CD1c-positive myeloid dendritic cell (primary cell): ENCODE data around the gene SHQ1.
"Not testable (repeated sequence)": the region's sequence is repeated elsewhere in the genome, so short reads cannot be mapped to it uniquely, and the experiment has no call there.

Experiments used
- DNase-seq: peaks from one replicate; pipeline ENCODE4 v3.0.0-alpha.2; 2016; ENCODE audit errors: extremely low spot score

Gene SHQ1

DNA sequence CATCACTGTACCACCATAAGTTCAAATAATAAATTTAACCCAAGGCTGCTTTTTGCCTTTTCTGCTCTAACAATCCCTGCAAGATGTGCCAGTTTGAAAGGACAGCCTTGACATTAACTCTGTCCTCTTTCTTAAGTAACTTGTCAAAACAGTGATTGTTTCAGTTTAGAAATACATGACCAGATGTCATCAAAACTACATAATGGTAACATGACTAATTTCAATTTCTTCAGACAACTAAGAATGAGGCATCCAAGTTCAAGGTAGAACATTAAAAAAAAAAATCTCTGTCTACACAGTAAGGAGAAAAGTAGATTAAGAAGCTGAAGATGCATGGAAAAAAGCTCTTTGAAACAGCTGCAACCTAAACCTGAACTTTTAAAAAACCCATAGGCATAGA lies 47.4 kb downstream of the SHQ1 start:
- DNase-seq, result no peak

DNA sequence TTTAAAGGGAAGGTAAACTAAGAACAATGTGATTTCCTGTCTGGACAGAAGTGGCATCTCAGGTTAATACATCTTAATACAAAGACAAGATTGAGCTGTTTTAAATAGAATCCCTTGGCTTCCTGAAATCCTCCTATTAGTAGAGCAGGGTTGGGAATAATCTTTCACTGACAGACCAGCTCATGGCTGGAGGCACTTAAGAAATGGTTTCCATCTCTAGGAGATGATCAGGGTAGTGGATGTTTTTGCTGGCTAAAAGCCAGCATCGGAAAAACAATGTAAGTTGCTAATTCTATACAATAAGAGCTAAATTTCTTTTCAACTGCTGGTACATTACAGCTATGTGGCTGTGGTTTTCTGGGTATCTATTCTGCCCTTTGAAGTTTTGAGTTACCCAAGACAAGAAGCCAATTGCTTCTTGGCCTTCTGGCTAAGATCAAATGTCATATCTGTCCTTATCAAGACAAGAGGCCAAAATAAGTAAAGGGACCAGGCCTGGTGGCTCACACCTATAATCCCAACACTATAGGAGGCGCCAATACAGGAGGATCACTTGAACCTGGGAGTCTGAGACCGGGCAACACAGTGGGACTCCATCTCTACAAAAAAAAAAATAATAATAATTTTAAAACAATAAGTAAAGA lies 49.6 kb downstream of the SHQ1 start:
- no peak for DNase-seq

DNA sequence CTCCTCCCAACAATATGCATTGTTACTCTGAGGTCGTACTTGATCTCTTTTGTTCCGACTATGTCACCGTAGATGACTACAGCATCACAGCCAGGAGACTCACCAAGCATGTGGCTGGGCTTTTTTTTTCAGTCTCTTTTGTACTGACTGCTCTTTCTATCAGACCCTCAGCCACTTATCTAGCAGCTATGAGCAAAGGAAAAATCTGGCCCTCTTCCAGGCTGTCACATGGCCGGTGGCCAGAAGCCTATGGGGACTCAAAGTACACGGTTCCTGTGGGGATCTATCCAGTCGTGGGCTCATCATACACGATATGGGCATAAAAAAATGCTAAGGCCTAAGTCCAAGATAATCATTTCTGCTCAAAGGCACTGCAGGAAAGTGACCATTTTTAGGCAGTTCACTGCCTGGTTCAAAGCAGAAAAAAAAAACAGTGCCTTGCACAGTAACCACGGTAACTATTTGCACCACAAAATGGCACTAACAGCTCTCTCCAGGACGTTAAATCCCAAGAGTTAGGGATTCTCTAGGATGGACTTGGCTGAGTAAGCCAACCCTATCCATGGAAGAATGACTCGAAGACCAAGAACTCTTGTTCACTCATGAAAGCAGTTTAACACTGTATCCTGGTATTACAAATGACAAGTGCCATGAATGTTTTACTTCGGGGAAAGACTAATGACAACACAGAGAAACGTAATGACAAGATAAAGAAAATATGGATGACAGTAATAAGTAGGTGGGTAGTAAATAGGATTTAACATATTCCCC lies 50.3 kb downstream of the SHQ1 start:
- DNase-seq, result no peak

DNA sequence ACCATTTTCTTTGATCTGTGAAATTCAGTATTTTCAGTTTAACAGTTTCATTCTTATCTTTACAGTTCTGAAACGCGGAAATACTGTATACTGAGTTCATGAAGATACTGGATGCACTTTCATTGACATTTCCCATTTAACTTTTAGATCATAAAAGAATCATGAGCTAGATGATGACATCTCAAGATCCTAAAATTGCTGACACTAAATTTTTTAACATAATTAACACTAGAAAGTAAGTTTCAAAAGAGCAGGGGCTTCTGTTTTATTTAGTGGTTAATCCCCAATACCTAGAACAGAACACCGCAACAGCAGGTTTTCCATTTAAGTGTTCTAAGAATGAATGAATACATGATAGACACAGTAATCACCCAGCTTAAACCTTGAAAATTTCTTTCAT lies 54.2 kb downstream of the SHQ1 start:
- no peak for DNase-seq

DNA sequence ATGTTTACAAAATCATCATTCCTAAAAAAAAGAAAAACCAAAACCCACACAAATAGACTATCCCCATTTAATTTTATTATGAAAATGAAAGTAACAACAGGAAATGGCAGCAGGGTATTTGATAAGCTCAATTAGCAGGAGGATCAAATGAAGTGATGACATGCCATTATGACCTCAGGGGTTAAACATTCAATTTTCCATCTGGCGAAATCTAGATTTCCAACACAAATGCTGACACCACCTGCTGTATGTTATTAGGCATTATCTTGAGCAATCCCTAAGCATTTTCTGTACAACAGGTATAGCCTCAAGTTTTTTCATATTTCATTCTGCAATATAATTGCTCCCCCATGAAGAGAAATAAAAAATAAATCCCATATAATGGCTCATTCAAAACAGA lies 57.1 kb downstream of the SHQ1 start:
- no peak for DNase-seq

DNA sequence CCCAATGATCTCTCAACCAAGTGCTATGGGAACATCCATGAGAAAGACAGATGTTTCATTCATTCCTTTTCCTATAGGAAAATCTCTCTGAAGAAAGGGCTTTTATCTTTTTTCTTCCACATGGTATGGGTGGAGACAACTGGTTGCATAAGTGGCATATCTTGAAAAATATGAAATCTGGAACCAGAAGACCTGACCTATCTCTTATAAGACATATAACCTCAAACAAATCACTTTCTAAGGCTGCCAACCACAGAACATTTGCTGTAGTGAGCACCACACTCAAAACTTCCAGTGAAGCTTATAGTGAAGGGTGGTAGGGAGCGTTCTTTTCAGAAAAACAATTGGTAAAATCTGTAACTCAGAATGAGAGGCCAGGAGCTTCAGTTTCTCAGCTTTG lies 58.5 kb downstream of the SHQ1 start:
- no peak for DNase-seq

DNA sequence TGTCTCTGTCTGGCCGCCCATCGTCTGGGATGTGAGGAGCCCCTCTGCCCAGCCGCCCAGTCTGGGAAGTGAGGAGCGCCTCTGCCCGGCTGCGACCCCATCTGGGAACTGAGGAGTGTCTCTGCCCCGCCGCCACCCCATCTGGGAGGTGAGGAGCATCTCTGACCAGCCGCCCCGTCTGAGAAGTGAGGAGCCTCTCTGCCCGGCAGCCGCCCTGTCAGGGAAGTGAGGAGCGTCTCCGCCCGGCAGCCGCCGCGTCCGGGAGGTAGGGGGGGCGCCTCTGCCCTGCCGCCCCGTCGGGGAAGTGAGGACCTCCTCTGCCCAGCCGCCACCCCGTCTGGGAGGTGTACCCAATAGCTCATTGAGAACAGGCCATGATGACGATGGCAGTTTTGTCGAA lies 60.0 kb downstream of the SHQ1 start:
- not testable (repeated sequence) for DNase-seq

DNA sequence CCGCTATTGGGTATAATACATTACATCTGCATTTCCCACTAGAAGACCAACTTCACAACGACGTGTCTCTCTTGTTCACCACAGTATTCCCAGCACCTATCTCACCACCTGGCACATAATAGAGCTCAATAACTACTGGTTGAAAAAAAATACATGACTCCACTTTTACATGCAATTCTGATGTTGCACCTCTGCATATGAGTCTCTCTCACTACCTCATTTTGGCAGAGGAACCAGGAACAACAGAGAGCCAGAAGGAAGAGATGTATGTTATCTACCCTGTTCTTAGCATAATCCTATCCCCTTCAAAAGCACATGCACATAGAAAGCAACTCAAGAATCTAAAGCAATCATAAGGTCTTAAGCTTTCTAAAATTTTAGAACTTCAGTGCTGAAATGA lies 61.6 kb downstream of the SHQ1 start:
- peak; percentile 27 for DNase-seq

DNA sequence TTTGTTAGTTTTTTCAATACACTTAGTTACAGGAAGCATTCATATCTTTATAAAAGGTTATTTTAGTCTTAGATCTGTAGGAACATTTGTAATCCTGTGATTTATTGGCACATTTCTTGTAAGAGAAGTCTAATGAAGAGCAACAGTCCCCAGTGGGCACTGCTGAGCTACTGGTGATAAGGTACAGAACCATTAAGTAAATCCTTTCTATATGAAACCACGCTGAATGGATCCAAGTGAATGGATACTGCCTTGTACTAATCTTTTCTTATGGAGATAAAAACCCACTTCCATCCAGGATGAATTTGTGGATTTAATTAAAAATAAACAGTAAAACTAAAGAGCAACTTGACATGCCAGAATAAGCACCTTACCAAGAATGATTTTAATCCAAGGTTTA lies 64.0 kb downstream of the SHQ1 start:
- DNase-seq, result no peak

DNA sequence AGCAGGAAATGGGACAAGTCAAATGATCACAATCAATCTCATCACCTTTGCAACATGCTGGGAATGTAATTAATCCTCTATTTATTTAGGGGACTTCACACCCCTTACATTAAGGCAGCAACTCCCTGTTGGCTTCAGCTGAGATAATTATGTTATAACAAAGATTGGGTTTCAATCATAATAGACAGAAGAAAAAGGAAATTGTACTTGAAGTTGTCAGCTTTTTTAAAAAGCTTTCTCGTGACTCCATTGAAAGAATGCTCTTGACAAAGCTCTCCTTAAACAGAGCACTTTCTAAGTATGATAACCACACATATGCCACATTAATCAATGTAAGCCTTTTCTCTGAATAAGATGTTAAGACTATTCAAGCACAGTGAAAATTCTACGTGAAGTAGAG lies 65.7 kb downstream of the SHQ1 start:
- DNase-seq, result no peak

DNA sequence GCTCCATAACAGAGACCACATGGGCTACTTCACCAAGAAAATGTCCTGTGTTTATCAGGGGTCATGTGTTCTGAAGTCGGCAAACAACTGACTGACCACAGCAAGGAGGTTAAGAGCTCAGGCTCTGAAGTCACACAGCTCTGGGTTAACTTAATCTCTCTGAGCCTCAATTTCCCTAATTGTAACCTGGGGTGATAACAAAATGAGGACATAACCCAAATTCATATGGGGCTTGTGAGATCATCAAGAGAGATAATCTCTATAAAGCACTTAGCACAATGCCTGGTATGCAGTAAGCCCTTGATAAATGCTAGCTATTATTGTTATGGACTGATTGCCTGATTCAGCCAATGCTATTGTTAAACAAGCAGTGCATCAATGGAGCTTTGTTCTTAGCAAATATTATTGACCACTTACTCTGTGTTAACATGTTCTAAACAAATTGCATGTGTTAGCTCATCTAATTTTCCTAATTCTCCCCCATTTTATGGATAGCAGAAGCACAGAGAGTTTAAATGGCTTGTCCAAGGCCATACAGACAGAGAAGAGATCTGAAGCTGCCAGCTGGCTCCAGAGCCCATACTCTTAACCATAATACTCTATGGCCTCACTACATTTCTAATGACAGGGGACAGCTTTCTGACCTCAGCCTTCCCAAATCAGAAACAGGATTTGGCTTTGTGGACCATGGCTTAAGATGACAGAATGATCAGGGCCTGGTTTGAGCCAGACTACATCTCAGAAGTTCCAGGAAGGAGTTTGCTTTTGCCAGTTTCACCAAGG lies 78.3 kb downstream of the SHQ1 start:
- no peak for DNase-seq

DNA sequence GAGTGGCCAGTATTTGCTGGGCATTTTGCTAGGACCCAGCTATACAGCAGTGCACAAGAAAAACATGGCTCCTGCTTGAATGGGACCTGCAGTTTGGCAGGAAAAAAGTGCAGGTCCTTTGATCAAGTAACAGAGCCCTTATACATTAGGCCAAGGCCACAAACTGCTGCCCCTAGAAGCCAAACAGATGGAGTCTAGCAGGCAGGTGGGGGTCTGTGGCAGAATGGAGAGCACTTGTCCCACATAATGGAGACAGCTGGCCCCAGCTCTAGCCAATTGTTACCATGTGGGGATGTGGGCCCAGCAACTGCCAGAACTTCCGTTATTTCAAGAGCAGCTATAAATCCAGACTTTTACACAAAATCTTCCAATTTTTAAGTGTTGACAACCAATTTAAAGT lies 79.3 kb downstream of the SHQ1 start:
- no peak for DNase-seq

DNA sequence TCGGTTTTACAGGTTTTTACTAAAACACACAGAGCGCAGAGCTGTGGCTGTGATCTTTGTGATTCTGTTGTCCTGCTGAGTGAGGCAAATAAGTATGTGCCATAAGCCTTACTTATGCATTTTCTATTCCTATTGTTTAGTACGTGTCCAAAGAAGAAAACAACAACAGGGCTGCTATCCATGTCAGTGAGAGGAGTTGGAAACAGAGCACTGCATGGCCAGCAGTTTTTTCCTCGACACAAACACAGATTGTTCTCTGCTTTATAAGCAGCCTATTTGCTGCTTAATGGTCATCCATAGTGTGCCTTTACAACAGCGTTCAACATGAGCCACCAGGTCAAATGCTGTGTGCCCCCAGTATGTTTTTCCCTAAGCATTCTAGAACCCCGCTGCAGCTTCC lies 79.8 kb downstream of the SHQ1 start:
- DNase-seq, result no peak

DNA sequence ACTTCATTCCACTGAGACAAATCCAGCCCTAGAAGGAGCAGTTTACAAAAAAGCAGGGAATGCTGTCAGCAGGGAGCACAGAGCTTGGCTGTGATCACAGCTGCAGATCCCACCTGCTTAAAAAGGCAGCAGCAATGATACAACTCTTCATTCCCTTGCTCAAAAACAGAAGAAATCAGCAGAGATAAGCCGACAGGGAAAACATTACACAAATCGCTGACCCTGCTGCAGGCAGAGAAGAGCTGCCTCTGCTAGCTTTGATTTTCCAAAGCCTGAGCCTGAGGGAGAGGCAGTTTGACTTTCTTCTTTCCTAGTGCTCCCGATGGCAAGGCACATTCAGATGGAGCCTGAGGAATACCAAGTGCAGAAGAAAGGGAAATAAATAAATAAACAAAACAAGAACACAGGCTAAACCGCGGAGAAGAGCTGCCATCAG lies 80.2 kb downstream of the SHQ1 start:
- no peak for DNase-seq

DNA sequence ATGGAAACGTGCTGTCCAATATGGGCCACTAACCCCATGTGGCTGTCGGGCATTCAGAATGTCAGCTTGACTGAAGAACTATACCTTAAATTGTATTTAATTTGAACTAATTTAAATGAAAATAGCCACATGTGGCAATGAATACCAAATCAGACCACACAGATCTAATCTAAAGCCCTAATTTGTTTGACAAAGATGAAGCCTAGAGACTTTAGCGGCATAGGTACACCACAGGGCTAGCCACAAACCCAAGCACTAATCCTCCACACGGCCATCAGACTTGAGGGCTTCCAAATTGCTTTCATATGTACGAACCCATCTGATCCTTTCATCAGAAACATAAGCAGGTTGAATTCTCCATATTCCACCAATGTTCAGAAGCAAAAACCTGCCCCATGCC lies 81.4 kb downstream of the SHQ1 start:
- no peak for DNase-seq

DNA sequence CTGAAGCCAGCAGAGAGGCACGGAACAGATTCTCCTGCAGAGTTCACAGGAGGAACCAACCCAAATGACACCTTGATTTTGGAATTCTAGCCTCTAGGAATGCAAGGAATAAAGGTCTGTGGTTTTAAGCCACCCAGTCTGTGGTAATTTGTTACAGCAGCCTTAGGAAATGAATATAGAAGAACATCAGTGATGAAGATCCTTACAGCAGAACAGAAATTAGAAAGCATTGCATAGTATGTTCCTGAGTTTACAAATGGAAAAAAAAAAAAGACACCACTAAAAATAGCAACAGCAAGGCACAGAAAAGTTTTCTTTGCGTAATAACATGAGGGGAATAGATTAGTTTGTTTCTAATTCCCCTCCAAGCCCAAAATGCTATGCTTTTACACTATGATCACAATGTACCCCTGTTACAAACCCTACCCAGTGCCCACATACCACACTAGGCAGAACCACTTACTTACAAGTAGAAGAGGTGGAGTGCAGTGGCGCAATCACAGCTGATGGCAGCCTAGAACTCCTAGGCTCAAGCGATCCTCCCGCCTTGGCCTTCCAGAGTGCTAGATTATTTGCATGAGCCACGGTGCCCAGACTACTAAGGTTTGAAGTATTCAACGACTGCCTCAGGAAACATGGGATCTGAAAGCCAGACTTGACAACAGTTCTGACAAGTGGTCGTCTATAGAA lies 84.3 kb downstream of the SHQ1 start:
- no peak for DNase-seq

DNA sequence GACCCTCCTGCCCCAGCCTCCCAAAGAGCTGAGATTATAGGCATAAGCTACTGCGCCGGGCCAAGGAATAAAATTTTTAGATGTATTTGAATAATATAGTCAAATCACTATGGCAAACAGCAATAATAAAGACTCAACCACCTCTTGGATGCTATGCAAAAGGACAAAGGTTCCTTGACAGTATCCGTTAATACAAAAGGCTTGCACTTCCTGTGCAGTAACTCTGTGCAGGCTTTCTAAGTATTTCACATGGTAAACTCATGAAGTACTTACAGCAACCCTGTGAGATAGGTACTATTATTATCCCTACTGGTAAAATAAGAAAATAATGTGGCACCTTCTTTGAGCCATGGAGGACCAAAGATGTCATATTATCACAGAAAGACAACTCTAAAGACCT lies 86.8 kb downstream of the SHQ1 start:
- DNase-seq, result no peak

DNA sequence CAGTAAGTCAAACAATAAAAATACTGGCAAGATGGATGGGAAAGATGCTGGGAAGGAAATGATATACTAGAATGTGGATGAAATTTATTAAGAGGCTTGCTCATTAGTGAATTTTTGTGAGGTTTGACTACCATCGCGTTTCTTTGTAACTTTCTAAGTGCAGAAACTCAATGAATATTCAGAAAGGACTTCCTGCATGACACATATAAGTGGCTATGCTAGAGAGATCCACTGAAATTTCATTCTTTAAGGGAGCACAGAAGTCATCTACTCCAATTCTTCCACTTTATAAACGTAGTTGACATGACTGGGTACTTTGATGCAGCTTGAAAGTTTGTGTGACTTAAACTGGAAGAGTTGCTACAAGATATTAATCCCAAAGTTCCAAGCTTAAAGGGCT lies 88.0 kb downstream of the SHQ1 start:
- no peak for DNase-seq

DNA sequence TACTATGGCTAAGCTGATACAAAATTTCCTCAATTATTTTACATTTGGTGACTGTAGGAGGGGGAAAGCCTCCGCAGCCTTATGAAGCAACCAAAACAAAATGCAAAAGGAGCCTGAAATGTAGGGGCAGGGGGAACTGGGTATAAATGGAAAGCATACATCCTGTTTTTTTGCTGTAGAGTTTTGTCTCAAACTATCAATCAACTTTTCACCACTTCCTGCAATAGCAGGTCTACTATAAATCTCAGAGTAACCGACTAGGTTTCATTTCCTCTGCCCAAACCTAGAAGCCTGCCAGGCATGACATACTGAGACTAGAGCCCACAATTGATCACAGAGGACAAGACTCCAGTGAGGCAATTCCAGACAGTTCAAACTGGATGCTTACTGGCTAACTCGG lies 91.3 kb downstream of the SHQ1 start:
- DNase-seq, result peak; percentile 88

DNA sequence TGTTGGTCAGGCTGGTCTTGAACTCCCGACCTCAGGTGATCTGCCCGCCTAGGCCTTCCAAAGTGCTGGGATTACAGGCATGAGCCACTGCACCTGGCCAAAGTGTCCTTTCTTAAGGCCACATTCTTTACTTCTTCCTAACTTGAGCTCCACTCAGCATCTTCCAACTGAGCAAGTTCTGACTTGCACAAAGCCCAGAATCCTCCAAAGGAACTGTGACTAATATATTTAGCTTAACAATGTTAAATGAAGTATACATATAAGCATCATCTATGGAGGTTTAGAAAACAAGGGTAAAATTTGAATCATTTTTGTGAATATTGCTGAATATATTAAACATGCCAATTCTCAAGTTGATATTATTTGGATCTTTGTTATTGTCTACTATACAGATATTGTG lies 93.7 kb downstream of the SHQ1 start:
- no peak for DNase-seq

DNA sequence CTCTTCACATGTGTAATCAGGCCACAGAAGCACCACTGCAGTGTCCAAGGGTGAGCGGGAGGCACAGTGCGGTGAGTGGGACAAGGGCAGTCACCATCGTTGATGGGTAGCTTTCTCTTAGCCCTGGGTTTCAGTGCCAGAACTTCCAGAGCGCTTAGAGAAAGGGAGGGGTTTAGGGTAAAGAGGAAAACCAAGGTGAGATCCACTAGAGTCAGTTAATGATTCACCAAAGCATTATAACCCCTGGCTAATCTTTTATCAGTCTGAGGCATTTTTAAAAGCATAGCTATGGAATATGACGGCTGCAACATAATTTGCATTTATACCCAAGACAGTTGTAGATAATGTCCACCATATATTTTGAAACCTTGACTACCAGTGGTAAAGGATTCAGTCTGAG lies 94.8 kb downstream of the SHQ1 start:
- no peak for DNase-seq

DNA sequence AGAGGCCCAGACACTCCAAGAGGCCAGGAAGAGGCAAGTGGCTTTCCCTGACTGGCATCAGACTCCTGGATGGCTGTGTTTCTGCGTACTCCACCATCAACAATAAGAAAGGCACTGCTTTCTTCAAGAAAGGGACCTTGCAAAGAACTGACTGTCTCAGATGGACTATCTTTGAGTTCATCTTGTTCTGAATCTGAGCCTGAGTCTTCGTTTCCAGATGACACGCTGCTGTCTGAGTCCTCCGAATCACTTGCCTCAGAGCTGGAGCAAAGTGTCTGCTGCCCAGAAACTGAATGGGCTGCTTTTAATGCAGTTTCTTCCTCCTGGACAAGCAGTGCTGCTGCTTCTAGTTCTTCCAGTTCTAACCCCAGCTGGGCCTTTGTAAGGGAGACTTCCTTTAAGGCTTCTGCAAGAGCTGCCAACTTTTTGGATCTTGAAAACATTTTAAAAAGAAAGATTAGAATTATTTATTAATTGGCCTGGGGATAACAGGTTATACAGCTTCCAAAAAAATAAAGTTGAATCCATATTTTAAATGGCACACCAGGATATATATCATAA lies 97.8 kb downstream of the SHQ1 start:
- no peak for DNase-seq
